Activated CD4-positive, CD25-positive, alpha-beta regulatory T cell (primary cell): ENCODE results near the gene RAB26.
A peak's percentile ranks its signal among the peaks of the same experiment; 100 is the strongest.

Experiments used
- DNase-seq, 4 experiments: peaks; one replicate each; lab custom pipeline; 2025; lab: John Stamatoyannopoulos, UW

Gene RAB26

DNA sequence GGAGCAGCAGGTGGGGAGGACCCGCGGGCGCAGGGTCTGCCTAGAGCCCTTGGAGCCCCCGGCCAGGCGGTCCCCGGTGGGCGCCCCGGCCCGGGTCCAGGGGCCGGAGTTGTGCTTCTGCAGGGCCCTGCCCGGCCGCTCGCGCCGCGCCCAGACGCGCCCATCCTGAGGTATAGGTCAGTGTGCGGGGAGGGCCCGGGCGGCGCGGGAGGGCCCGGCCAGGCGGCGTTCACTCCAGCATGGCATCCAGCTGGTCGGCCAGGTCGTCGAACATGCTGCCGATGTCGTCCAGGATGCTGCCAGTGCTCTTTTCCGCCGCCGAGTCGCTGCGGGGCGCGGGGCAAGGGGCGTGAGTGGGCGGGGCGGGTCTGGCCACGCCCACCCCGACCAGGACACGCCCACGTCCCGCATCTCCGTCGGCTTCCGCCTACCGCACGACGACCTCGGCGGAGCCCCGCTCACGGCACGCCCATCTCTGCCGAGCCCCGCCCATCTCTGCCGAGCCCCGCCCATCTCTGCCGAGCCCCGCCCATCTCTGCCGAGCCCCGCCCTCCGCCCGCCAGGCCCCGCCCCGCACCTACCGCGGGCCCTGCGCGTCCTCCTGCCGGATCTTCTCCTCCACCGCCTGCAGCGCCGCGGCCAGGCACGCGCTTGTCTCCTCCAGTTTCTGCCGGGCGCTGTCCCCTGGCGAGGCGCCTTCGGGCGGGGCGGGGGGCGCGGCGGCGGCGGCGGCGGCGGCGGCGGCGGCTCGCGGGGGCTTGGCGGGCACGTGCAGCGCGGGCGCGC lies 30.1 kb downstream of the RAB26 start:
- no peak for DNase-seq

GRCh38 chr16:2179107-2179501 lies 30.7 kb downstream of the RAB26 start:
- no peak for DNase-seq

GRCh38 chr16:2179576-2179975 lies 31.2 kb downstream of the RAB26 start:
- DNase-seq: no peak

DNA sequence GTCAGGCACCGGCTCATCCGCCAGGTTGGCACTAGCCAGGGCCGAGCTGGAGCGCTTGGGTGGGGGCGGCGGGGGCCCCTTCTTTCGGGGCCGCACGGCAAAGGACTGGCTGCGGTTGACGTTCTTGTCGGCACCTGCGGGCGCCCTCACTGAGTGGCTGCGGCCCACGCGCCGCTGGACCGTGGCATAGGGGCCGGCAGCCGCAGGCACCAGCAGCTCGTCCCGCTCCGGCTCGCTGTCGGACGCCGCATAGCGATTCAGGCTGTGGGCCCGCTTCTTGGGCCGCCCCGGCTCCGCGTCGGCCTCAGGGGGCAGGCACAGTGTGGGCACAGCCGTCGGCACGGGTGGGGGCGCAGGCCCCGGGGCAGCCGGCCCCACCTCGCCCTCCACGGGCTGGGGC lies 32.0 kb downstream of the RAB26 start:
- DNase-seq: no peak

DNA sequence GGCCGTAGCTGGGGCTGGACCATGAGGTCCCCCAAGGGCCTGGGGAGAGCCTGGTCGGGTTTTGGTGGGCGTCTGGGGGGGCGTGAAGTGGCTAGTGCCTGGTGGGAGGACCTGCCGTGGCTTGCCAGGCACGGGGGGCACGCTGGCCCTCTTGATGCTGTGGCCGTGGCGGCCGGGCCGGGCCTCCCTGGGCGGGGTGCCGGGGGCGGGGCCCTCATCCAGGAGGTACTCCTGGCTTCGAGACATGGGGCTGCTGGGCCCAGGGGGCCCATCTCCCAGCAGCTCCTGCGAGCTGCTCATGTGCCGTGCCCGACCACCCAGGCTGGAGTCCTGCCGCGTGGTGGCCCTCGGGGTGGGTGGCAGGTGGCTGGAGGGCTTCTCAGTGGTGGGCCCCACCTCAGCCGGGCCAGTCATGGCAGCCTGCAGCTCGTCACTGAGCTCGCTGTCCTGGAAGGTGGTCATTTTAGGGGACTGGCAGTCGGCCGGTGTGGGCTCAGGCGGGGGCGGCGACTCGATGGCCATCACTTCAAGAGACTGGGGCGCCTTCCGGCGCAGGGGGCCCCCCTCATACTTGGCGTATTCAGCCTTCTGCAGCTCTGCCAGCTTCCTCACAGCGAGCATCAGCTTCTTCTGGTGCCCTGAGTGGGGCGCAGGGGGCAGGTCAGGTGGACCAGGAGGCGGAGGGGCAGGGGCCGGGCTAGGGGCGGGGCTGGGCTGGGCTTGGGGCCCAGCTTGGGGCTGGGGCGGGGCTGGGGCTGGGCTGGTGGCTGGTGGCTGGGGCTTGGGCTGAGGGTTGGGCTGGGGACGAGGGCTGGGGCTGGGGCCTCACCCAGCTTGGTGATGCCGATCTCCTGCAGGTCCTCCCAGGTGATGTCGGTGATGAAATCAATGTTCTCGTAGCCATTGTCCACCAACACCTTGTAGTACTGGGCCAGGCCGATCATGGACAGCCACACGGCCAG lies 32.8 kb downstream of the RAB26 start:
- no peak for DNase-seq

- DNase-seq: no peak
These were observed 33.5 kb downstream of the RAB26 start for GRCh38 chr16:2181952-2182351.

DNA sequence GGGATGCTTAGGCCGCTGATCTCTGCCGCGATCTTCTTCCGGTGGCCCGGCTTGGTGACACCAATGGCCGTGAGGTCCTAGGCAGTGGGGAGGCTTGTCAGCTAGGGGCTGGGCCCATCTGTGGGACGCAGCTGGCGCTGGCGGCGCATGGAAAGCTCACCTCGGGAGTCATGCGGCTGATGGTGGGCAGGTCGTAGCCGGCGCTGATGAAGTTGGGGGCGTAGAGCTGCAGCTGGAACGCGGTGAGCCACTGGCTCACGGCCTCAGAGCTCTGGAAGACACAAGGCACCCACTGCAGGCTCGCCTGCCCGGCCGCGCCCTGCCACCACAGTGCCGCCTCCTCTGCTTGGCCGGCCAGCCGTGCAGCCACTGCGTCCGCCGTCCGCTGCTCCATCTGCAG lies 35.2 kb downstream of the RAB26 start:
- no peak for DNase-seq

DNA sequence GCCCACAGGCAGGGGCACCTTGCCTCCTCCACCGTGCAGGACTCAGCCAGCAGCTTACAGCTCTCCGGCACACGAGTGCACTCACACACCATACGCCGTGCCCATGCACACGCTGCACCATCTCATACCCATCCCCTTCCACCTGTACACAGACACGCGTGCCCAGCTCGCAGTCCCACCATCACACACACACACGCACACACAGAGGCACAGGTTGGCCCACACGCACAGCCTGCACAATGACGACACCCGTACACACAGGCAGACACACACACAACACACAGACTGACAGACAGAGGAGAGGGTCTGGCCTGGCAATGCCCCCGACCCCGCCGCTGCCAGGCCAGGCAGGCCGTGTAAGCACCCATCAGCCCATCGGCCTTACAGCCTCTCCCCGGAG lies 35.9 kb downstream of the RAB26 start:
- no peak for DNase-seq

- DNase-seq: no peak
These were observed 36.5 kb downstream of the RAB26 start for GRCh38 chr16:2184962-2185361.

DNA sequence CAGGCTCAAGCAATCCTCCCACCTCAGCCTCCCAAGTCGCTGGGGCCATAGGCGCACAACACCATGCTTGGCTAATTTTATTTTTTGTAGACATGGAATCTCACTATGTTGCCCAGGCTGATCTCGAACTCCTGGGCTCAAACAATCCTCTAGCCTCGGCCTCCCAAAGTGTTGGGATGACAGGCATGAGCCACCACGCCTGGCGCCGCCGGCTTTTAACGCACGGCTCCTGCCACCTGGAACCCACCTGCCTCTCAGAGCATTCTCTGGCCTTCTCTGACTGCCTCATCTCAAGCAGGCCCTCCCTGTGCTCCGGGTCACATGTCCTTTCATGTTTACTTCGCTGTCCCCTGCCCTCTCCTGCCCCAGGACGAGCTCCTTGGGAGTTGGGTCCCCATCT lies 37.6 kb downstream of the RAB26 start:
- no peak for DNase-seq

DNA sequence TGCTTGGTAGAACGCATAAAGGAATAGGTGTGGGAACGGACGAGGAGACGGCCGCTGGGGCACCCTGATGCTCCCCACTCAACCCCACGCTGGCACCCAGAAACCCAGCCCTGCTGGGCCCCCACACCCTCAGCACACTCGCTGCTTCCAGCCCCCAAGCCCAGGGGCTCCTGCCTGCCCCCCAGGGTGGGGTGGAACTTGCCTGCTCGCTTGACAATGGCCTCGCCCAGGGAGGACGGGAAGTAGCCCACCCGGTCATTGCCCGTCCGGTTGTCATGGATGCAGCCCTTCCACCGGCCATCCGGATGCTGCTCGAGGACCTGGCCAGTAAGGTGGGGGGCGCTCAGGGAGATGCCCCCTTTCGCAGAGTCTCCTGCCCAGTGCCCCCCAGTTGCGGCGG lies 38.1 kb downstream of the RAB26 start:
- DNase-seq: no peak

GRCh38 chr16:2187212-2187611 lies 38.8 kb downstream of the RAB26 start:
- DNase-seq: no peak

DNA sequence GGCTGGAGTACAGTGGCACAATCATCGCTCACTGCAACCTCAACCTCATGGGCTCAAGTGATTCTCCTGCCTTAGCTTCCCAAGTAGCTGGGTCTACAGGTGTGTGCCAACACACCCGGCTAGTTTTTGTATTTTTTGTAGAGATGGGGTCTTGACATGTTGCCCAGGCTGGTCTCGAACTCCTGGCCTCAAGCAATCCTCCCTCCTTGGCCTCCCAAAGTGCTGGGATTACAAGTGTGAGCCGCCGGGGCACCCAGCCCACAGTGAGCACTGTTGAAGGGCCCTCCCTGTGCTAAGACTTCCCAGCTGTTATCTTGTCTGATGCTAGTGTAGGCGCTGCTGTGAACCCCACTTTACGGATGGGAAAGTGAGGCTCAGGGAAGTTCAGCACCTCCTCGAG lies 40.0 kb downstream of the RAB26 start:
- no peak for DNase-seq

- DNase-seq: no peak
These were observed 40.9 kb downstream of the RAB26 start for GRCh38 chr16:2189252-2189893.

DNA sequence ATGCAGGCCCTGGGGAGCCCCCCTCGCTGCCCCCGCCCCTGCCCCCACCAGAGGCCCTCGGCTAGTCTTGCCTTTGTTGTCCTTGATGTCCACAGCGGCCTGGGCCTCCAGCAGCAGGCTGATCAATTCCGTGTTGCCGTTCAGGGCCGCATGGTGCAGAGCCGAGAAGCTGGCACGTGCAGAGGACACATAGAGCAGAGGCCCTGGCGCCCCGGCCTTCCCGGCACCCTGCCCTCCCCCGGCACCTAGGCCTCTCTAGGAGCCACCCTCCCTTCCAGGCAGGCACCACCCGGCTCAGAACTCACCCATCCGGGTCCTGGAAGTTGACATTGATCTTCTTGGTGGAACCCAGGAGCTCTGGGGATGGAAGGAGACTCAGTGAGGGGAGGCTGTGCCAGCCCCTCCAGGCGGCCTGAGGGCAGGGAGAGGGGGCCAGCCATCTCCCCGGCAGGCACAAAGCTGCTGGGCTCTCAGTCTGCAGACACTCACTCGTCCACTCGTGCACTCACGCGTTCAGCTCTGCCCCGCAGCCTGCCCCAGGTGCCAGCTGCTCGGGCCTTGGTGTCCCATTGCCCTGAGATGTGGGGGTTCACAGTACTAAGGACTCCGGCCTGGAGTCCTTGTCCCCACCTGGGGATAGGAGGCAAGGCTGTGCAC lies 41.7 kb downstream of the RAB26 start:
- no peak for DNase-seq

GRCh38 chr16:2190659-2191445 lies 42.4 kb downstream of the RAB26 start:
- DNase-seq: no peak

DNA sequence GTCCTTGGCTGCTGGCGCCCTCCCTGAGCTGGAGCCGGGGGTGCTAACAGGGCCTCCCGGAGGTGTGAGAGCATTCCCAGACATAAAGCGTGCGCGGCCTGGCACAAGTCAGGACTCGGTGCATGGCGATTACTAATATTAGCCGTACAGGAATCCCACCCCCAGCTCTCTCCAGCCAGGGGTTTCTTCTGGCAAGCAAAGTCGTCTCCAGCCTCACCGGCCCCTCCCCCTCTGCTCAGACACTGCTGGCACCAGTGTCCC lies 43.0 kb downstream of the RAB26 start:
- no peak for DNase-seq

DNA sequence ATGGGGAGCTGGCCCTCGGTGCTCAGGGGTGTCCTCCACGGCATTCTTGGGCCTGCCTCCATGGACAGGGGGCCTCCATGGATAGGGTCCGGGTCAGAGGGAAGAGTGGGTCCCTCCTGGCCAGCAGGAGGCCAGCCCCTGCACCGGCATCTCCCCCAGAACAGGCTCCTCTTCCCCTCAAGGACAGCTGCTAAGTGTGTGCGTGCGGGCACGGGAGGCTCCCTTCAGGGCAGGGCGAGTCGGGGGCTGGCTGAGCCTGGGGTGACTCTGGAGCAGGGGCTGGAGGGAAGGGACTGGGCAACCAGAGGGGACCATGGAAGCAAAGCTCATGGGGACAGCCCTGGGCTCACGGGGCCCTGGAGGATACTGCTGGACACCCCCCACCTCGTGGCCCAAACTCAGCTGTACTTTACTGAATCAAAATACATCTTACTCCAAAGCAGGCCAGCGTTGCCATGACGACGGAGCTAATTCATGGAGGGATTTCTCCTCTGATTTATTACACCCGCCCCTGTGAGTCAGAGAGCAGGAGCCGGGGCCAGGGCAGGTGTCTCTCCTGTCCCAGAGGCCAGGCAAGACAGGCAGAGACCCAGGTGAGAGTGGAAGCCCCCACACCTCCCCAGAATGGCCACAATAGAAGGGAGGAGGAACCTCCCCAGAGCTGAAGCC lies 45.9 kb downstream of the RAB26 start:
- no peak for DNase-seq

DNA sequence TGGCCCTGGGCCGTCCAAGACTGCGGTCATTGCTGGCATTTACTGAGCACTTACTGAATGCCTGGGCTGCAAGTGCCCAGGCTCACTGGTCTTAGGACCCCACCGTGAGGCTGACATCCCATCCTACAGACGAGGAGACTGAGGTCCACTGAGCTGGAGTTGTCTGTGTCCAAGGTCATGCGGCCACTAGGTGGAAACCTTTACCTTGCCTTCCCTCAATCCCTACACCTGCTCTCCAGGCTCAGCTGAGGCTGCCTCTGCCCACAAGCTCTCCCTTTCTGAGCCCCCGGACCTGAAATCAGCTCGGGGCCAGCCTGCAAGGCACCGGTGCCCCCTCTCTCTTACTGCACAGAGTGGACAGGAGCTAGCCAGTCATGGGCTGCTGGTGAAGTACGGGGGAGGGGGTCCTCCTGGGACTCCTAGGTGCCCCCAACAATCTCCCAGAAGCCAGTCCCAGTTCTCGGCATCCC lies 46.5 kb downstream of the RAB26 start:
- DNase-seq: peak in 2 of 4 experiments; percentile 23 to 26

DNA sequence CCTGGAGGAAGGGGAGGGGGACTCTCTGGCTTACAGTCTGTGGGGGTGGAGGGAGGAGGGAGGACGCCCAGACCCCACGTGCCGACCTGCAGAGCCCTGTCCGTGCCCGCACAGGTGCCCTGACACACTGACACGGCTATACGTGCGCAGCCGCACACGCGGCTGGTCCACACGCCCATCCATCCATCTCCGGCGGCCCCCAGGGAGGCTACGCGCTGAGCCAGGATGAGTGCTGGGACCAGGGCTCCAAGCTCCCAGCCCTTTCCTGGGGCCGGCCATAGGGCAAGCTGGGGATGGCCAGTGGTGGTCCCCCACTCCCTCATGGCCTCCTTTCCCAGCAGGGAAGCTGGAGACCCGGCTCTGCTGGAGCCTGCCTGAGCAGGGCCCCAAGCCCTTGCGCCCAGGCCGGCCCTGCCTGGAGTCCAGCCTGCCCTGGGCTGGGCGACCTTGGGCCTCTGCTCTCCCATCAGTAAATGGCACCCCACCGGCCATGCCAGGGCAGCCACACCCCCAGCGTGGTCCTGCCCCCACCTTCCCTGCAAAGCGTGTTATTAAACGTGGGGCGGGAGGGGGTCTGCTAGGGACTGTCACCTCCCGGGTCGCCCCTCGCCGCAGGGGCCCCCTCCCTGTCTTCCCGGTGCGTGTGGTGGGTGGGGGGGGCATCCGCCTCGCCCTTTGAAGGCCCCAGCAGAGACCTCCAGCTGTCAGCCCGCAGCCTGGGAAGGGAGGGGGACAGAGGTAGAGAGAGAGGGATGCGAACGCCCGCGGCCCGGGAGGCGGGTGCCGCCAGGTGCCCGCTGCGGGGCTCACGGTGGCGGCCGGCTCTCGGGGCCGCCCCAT lies 47.1 kb downstream of the RAB26 start:
- no peak for DNase-seq
